ENCODE data around the gene TMEM134.

GRCh38 chr11:67463680-67464410 is 5.2 kb downstream of the TMEM134 start:
- TF ChIP-seq CTCF (IDR thresholded peaks at IDR 0.05; ENCODE audit: low read depth, low read length), result no peak
- peak; percentile 40 for TF ChIP-seq POLR2A (IDR thresholded peaks at IDR 0.05; ENCODE audit: extremely low read depth, insufficient read length)
- TF ChIP-seq, protein P1, sequence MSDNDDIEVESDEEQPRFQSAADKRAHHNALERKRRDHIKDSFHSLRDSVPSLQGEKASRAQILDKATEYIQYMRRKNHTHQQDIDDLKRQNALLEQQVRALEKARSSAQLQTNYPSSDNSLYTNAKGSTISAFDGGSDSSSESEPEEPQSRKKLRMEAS (IDR thresholded peaks at IDR 0.05; ENCODE audit: low read depth, low read length), result peak; percentile 67

Data from NB4 (cell line).